ENCODE measurements around the gene NDUFS4.

DNA sequence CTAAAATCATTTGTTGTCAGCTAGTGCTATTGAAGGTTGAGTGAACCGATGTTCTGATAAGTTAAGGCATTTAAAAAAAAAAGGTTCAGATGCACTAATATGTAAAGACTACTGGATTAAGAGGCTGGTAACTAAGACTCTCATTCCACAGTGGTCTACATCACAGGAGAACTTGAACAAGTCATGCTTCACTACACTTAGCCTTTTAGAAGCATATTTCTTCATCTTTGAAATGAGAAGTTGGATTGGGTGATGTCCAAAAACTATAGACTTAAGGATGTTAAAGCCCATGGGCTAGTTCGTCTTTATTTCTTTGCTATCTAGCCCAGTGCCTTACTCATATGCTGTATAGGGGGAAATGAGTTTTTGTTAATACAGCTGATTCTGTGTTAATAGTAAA is 107.2 kb downstream of the NDUFS4 start:
- TF ChIP-seq EZH2phosphoT487 (conservative IDR thresholded peaks at IDR 0.05; ENCODE audit: low read length) = no peak
- TF ChIP-seq, protein P1, sequence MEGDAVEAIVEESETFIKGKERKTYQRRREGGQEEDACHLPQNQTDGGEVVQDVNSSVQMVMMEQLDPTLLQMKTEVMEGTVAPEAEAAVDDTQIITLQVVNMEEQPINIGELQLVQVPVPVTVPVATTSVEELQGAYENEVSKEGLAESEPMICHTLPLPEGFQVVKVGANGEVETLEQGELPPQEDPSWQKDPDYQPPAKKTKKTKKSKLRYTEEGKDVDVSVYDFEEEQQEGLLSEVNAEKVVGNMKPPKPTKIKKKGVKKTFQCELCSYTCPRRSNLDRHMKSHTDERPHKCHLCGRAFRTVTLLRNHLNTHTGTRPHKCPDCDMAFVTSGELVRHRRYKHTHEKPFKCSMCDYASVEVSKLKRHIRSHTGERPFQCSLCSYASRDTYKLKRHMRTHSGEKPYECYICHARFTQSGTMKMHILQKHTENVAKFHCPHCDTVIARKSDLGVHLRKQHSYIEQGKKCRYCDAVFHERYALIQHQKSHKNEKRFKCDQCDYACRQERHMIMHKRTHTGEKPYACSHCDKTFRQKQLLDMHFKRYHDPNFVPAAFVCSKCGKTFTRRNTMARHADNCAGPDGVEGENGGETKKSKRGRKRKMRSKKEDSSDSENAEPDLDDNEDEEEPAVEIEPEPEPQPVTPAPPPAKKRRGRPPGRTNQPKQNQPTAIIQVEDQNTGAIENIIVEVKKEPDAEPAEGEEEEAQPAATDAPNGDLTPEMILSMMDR (IDR thresholded peaks at IDR 0.05; ENCODE audit: insufficient read depth, low read length, poor library complexity, severe bottlenecking) = no peak
